IMR-90 (cell line): ENCODE data around the gene IER5L. TPM values are rescaled to one million over a fixed set of nuclear protein-coding genes. Genes with fewer than 3 reads are reported as not detected.

Experiments used
- ATAC-seq: fragments of 200-7000 bp; cut with Tn5 transposase; 2 replicates; pipeline ENCODE4 v1.9.1; 2020; ENCODE audit warnings: low read depth, mild to moderate bottlenecking, moderate library complexity
- BruUV-seq: library from RNA; stranded (reverse); fragments of 400-500 nt; replicated peaks from 2 replicates; lab custom pipeline; 2021; lab: Mats Ljungman, UMichigan
- CTCF ChIA-PET: fragments of 300-600 bp; formaldehyde crosslinking; extraction: SDS; loops from one replicate; lab custom pipeline; 2021; ENCODE audit warnings: antibody characterized with exemption; lab: Yijun Ruan, JAX
- POLR2A ChIA-PET: fragments of 300-600 bp; sonication (Branson Sonifier 250); formaldehyde crosslinking; loops from one replicate; lab custom pipeline; 2022; ENCODE audit warnings: antibody characterized with exemption; ENCODE audit not compliant: unreplicated experiment; lab: Charles Lee
- DNase-seq: peaks from one replicate; pipeline ENCODE4 v3.0.0; 2013
- H2AFZ ChIP-seq: replicated peaks from 2 replicates; pipeline ENCODE3; 2013; ENCODE audit warnings: low read length, mild to moderate bottlenecking; ENCODE audit not compliant: poor library complexity
- H2AK5ac ChIP-seq: 2 replicates; pipeline ENCODE4 v1.6.1; 2013; ENCODE audit warnings: low read depth, low read length, inconsistent platforms
- H2AK9ac ChIP-seq: replicated peaks from 2 replicates; pipeline ENCODE3; 2013; ENCODE audit warnings: mild to moderate bottlenecking, low read depth, low read length, moderate library complexity; ENCODE audit not compliant: poor library complexity
- H2BK120ac ChIP-seq: 2 replicates; pipeline ENCODE4 v1.6.1; 2013; ENCODE audit warnings: low read depth, low read length, inconsistent platforms
- H2BK15ac ChIP-seq: 3 replicates; pipeline ENCODE4 v1.6.1; 2013; ENCODE audit warnings: low read depth, low read length, inconsistent platforms
- H2BK20ac ChIP-seq: 2 replicates; pipeline ENCODE4 v1.6.1; 2013; ENCODE audit warnings: low read depth, mild to moderate bottlenecking, inconsistent platforms, low read length, moderate library complexity
- H2BK5ac ChIP-seq: 2 replicates; pipeline ENCODE4 v1.6.1; 2013; ENCODE audit warnings: mild to moderate bottlenecking, low read depth, low read length, inconsistent platforms; ENCODE audit not compliant: poor library complexity, severe bottlenecking
- H3K14ac ChIP-seq: replicated peaks from 2 replicates; pipeline ENCODE4 v1.6.1; 2013; ENCODE audit warnings: low read depth, low read length, inconsistent platforms
- H3K18ac ChIP-seq: 2 replicates; pipeline ENCODE4 v1.6.1; 2013; ENCODE audit warnings: low read depth, low read length, control low read depth
- H3K23ac ChIP-seq: 2 replicates; pipeline ENCODE4 v1.6.1; 2013; ENCODE audit warnings: low read depth, low read length, inconsistent platforms
- H3K27ac ChIP-seq: 2 replicates; pipeline ENCODE4 v1.5.1; 2013; ENCODE audit warnings: mild to moderate bottlenecking, control low read depth, low read length; ENCODE audit not compliant: insufficient read depth
- H3K27me3 ChIP-seq: 2 replicates; pipeline ENCODE4 v1.6.1; 2013; ENCODE audit warnings: low read length; ENCODE audit not compliant: control insufficient read depth, insufficient read depth
- H3K36me3 ChIP-seq: 2 replicates; pipeline ENCODE4 v1.6.1; 2013; ENCODE audit warnings: low read length, mixed read lengths; ENCODE audit not compliant: control insufficient read depth, insufficient read depth
- H3K4ac ChIP-seq: 2 replicates; pipeline ENCODE4 v1.6.1; 2013; ENCODE audit warnings: low read depth, low read length, inconsistent platforms
- H3K4me1 ChIP-seq: 2 replicates; pipeline ENCODE4 v1.6.1; 2013; ENCODE audit warnings: low read length, mixed read lengths; ENCODE audit not compliant: control insufficient read depth, insufficient read depth
- H3K4me2 ChIP-seq: 2 replicates; pipeline ENCODE4 v1.6.1; 2013; ENCODE audit warnings: low read depth, mild to moderate bottlenecking, control low read depth, low read length, moderate library complexity
- H3K4me3 ChIP-seq: 2 replicates; pipeline ENCODE4 v1.5.1; 2013; ENCODE audit warnings: low read depth, mild to moderate bottlenecking, control low read depth, low read length, moderate library complexity; ENCODE audit not compliant: insufficient read depth
- H3K56ac ChIP-seq: 2 replicates; pipeline ENCODE4 v1.6.1; 2013; ENCODE audit warnings: low read length, inconsistent platforms; ENCODE audit not compliant: insufficient read depth; ENCODE audit errors: extremely low read depth
- H3K79me1 ChIP-seq, 2 experiments: 2 replicates each; pipeline ENCODE4 v1.6.1; 2013; ENCODE audit warnings: low read length in 2 of 2, inconsistent platforms in 1 of 2, low read depth in 1 of 2
- H3K9ac ChIP-seq: 2 replicates; pipeline ENCODE4 v1.6.1; 2013; ENCODE audit warnings: low read depth, low read length, control low read depth
- H3K9me1 ChIP-seq: 2 replicates; pipeline ENCODE4 v1.6.1; 2013; ENCODE audit warnings: low read length, inconsistent platforms; ENCODE audit not compliant: insufficient read depth
- H3K9me3 ChIP-seq: 2 replicates; pipeline ENCODE4 v1.6.1; 2013; ENCODE audit warnings: low read length; ENCODE audit not compliant: control insufficient read depth, insufficient read depth
- H4K20me1 ChIP-seq: 2 replicates; pipeline ENCODE4 v1.6.1; 2013; ENCODE audit warnings: low read length, inconsistent platforms; ENCODE audit not compliant: insufficient read depth
- H4K5ac ChIP-seq: 2 replicates; pipeline ENCODE4 v1.6.1; 2013; ENCODE audit warnings: mild to moderate bottlenecking, low read depth, low read length, control low read depth
- H4K8ac ChIP-seq, 2 experiments: 2 replicates each; pipeline ENCODE4 v1.6.1; 2013; ENCODE audit warnings: low read depth in 2 of 2, low read length in 2 of 2, control low read depth in 1 of 2, inconsistent platforms in 1 of 2
- H4K91ac ChIP-seq: 2 replicates; pipeline ENCODE4 v1.6.1; 2013; ENCODE audit warnings: low read depth, low read length, inconsistent platforms; ENCODE audit not compliant: insufficient read depth
- BHLHE40 ChIP-seq: fragments of 150-350 bp; IDR thresholded peaks from 2 replicates; pipeline ENCODE4 v1.6.1; 2016; ENCODE audit warnings: mild to moderate bottlenecking, low read depth, low read length
- CEBPB ChIP-seq: IDR thresholded peaks from 2 replicates; pipeline ENCODE4 v1.6.1; 2012; ENCODE audit warnings: low read depth, low read length, improper control_type of control experiment
- CHD1 ChIP-seq: IDR thresholded peaks from 2 replicates; pipeline ENCODE4 v1.6.1; 2012; ENCODE audit warnings: low read depth, low read length, improper control_type of control experiment
- CTCF ChIP-seq: conservative IDR thresholded peaks from 2 replicates; pipeline ENCODE4 v1.5.1; 2012; ENCODE audit warnings: mild to moderate bottlenecking, low read depth, low read length, improper control_type of control experiment
- FOS ChIP-seq: fragments of 150-350 bp; IDR thresholded peaks from 2 replicates; pipeline ENCODE4 v1.6.1; 2016; ENCODE audit warnings: low read depth, low read length
- MAFK ChIP-seq: IDR thresholded peaks from 2 replicates; pipeline ENCODE4 v1.6.1; 2012; ENCODE audit warnings: low read depth, low read length, improper control_type of control experiment
- MXI1 ChIP-seq: IDR thresholded peaks from 2 replicates; pipeline ENCODE4 v1.6.1; 2012; ENCODE audit warnings: low read depth, mild to moderate bottlenecking, low read length, moderate library complexity, borderline replicate concordance
- POLR2A ChIP-seq: IDR thresholded peaks from 2 replicates; pipeline ENCODE4 v1.6.1; 2012; ENCODE audit warnings: mild to moderate bottlenecking, low read depth, low read length
- RCOR1 ChIP-seq: IDR thresholded peaks from 2 replicates; pipeline ENCODE4 v1.6.1; 2012; ENCODE audit warnings: mild to moderate bottlenecking, low read length, improper control_type of control experiment; ENCODE audit not compliant: insufficient replicate concordance
- RFX5 ChIP-seq: IDR thresholded peaks from 2 replicates; pipeline ENCODE4 v1.8.0; 2012; ENCODE audit warnings: low read depth, mild to moderate bottlenecking, low read length, moderate library complexity
- SMC3 ChIP-seq: fragments of 150-350 bp; IDR thresholded peaks from 2 replicates; pipeline ENCODE4 v1.6.1; 2016; ENCODE audit warnings: low read depth, mild to moderate bottlenecking, antibody characterized with exemption, low read length, moderate library complexity
- WGBS, 2 experiments: methylation state at CpG; one replicate each; pipeline versions ENCODE4 v1.1.5 to v1.1.7; 2013; ENCODE audit warnings: missing lambda C conversion rate in 2 of 2; ENCODE audit not compliant: insufficient read length in 1 of 2; ENCODE audit errors: extremely low coverage in 2 of 2; 5-methylcytosine and 5-hydroxymethylcytosine counted together
- dilution Hi-C: fragments of 300-500 bp; cut with HindIII; formaldehyde crosslinking; loops from one replicate; pipeline ENCODE4 v1.14.3; 2018; ENCODE audit warnings: low sequenced_read_pairs; ENCODE audit not compliant: unreplicated experiment
- in situ Hi-C: fragments of 300-500 bp; cut with MboI; formaldehyde crosslinking; loops from 3 replicates; pipeline ENCODE4 v1.14.3; 2019; ENCODE audit warnings: low sequenced_read_pairs, inconsistent platforms, mixed read lengths
- intact Hi-C: fragments of 100-400 bp; cut with micrococcal nuclease; formaldehyde crosslinking; loops from 2 replicates; pipeline ENCODE4 v1.10.0; 2022
- polyA plus RNA-seq, 3 experiments: library from polyadenylated mRNA; depleted of rRNA; stranded (reverse); fragments of >200 nt; gene quantifications; 2 replicates each; pipeline ENCODE4 v1.2.3, GENCODE V29; 2012; ENCODE audit warnings: low replicate concordance in 1 of 3
- total RNA-seq: library from RNA; depleted of rRNA; stranded (reverse); fragments of >200 nt; gene quantifications from 2 replicates; pipeline ENCODE4 v1.2.3, GENCODE V29; 2012
- TF ChIP-seq, protein P1 (sequence below): fragments of 150-350 bp; IDR thresholded peaks from 2 replicates; pipeline ENCODE4 v1.6.1; 2017; ENCODE audit warnings: mild to moderate bottlenecking, antibody characterized with exemption, low read length, low read depth
- TF ChIP-seq, protein P2 (sequence below): fragments of 150-350 bp; IDR thresholded peaks from 2 replicates; pipeline ENCODE4 v1.6.1; 2016; ENCODE audit warnings: low read depth, mild to moderate bottlenecking, low read length, moderate library complexity, borderline replicate concordance

Gene IER5L
- total and polyA plus RNA-seq, 2 of the 4 experiments (the other 2 are of a cell fraction): 12.5 to 13.4 TPM

DNA sequence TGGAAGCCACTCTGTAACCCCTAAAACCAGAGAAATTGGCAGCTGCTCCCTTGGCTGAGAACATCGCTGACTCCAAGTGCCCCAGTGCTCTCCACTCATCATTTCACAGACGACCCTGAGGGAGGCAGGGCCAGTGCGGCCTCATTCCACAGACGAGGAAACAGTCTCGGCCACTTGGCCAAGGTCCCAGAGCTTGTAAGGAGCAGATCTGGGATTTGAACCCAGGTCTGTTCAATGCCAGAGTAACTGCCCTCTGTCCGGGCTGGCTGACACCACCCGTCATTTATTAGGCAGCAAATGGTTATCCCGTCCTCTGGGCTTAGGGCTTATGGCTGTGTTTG, 19.9 kb upstream of the IER5L start:
- POLR2A ChIA-PET: no interaction called here
- H3K4me3 ChIP-seq: no peak overlapping the region

More for the DNA sequence above, 19.9 kb upstream of the IER5L start:
- Histone ChIP-seq H3K56ac (no peak overlapping the region), H3K27me3 (peaks cover 12% of the 10 kb centered on the region), H3K9me3 (no peaks in the 10 kb centered on the region; the same call in 1 of the 2 replicates), H3K27ac (no peak overlapping the region), H3K79me1 (no peaks in the 10 kb centered on the region), H2BK20ac (no peak overlapping the region), H3K23ac (peak overlapping the region; percentile 7; the same call in 1 of the 2 replicates), H3K9ac (no peak overlapping the region), H3K36me3 (no peaks in the 10 kb centered on the region), H4K91ac (no peak overlapping the region), H3K9me1 (no peaks in the 10 kb centered on the region), H3K18ac (no peak overlapping the region), H2BK5ac (no peak overlapping the region), H4K20me1 (no peaks in the 10 kb centered on the region), H2AK9ac (peak overlapping the region; percentile 83), H2AK5ac (peak overlapping the region; percentile 69), H2BK15ac (no peak overlapping the region), H2AFZ (peak overlapping the region; percentile 84), H3K4me1 (peaks cover 4% of the 10 kb centered on the region; the same call in 1 of the 2 replicates), H3K4me2 (no peak overlapping the region), H4K5ac (no peak overlapping the region), H3K4ac (no peak overlapping the region), H4K8ac (no peak overlapping the region), H3K14ac (peak overlapping the region; percentile 44), H2BK120ac (no peak overlapping the region)
- dilution Hi-C loops (no loop called here), intact Hi-C loops (no loop called here), in situ Hi-C loops (no loop called here)
- no TSS peak for BruUV-seq
- TF ChIP-seq RFX5 (no peak), RCOR1 (no peak), CTCF (no peak), MXI1 (no peak), MAFK (no peak), CEBPB (no peak), SMC3 (no peak), BHLHE40 (no peak), FOS (no peak), POLR2A (no peak), CHD1 (no peak)
- TF ChIP-seq, protein P1, sequence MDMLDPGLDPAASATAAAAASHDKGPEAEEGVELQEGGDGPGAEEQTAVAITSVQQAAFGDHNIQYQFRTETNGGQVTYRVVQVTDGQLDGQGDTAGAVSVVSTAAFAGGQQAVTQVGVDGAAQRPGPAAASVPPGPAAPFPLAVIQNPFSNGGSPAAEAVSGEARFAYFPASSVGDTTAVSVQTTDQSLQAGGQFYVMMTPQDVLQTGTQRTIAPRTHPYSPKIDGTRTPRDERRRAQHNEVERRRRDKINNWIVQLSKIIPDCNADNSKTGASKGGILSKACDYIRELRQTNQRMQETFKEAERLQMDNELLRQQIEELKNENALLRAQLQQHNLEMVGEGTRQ: no peak
- TF ChIP-seq, protein P2, sequence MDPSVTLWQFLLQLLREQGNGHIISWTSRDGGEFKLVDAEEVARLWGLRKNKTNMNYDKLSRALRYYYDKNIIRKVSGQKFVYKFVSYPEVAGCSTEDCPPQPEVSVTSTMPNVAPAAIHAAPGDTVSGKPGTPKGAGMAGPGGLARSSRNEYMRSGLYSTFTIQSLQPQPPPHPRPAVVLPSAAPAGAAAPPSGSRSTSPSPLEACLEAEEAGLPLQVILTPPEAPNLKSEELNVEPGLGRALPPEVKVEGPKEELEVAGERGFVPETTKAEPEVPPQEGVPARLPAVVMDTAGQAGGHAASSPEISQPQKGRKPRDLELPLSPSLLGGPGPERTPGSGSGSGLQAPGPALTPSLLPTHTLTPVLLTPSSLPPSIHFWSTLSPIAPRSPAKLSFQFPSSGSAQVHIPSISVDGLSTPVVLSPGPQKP: no peak
- ATAC-seq (no peak), DNase-seq (no peak)
- CTCF ChIA-PET: no interaction called here
- 27% methylated on average over 4 of the region's 8 CpGs; no CpG with 5 or more reads in 1 of the 2 experiments for WGBS, 2 experiments
